H1 (cell line): Measurements from ENCODE around the gene ZSWIM2. TPM values are rescaled to one million over a fixed set of nuclear protein-coding genes. Genes with fewer than 3 reads are reported as not detected.

ENCODE experiments used
- CTCF ChIA-PET: fragments of 300-600 bp; sonication (Branson Sonifier 250); formaldehyde crosslinking; loops from one replicate; lab custom pipeline; 2021; ENCODE audit not compliant: partially characterized antibody; lab: Charles Lee
- POLR2A ChIA-PET: fragments of 300-600 bp; sonication (Branson Sonifier 250); formaldehyde crosslinking; loops from one replicate; lab custom pipeline; 2021; ENCODE audit warnings: inconsistent platforms; ENCODE audit not compliant: partially characterized antibody; lab: Charles Lee
- DNase-seq, 2 experiments: peaks; one replicate each; pipeline versions ENCODE4 v3.0.0 to v3.0.0-alpha.2; 2010 to 2022; ENCODE audit warnings: low spot score in 2 of 2, low read depth in 1 of 2, mixed read lengths in 1 of 2
- FAIRE-seq: peaks from 2 replicates; lab custom pipeline; 2011; peaks lifted over from hg19 to GRCh38; lab: Jason Lieb, UNC
- H2AFZ ChIP-seq: 2 replicates; pipeline ENCODE4 v1.8.1; 2012; ENCODE audit warnings: low read length, inconsistent platforms
- H2AK5ac ChIP-seq: 2 replicates; pipeline ENCODE4 v1.6.1; 2013; ENCODE audit warnings: low read depth, low read length
- H2BK120ac ChIP-seq: replicated peaks from 2 replicates; pipeline ENCODE3; 2013; ENCODE audit warnings: low read depth, low read length, inconsistent platforms
- H2BK12ac ChIP-seq: 2 replicates; pipeline ENCODE4 v1.6.1; 2013; ENCODE audit warnings: low read depth, low read length
- H2BK15ac ChIP-seq: 2 replicates; pipeline ENCODE4 v1.6.1; 2013; ENCODE audit warnings: low read length
- H2BK20ac ChIP-seq: 2 replicates; pipeline ENCODE4 v1.6.1; 2013; ENCODE audit warnings: low read length
- H2BK5ac ChIP-seq: 2 replicates; pipeline ENCODE4 v1.6.1; 2013; ENCODE audit warnings: low read depth, low read length
- H3K14ac ChIP-seq: 2 replicates; pipeline ENCODE4 v1.6.1; 2013; ENCODE audit warnings: inconsistent platforms; ENCODE audit not compliant: insufficient read length
- H3K18ac ChIP-seq: 2 replicates; pipeline ENCODE4 v1.6.1; 2013; ENCODE audit warnings: low read length; ENCODE audit errors: extremely low read depth
- H3K23ac ChIP-seq: 2 replicates; pipeline ENCODE4 v1.6.1; 2013; ENCODE audit warnings: inconsistent platforms; ENCODE audit not compliant: insufficient read length
- H3K23me2 ChIP-seq: 2 replicates; pipeline ENCODE4 v1.6.1; 2013; ENCODE audit warnings: low read depth, low read length
- H3K27ac ChIP-seq: 2 replicates; pipeline ENCODE4 v1.6.1; 2011; ENCODE audit warnings: low read depth, low read length, inconsistent platforms
- H3K27me3 ChIP-seq, 4 experiments: replicated peaks in 1 of 4; 1 replicate in 1 of 4; 2 replicates in 3 of 4; pipeline versions ENCODE4 v1.6.1 to v1.8.1; 2011 to 2013; ENCODE audit warnings: low read length in 3 of 4, mild to moderate bottlenecking in 3 of 4, inconsistent platforms in 2 of 4, mixed read lengths in 2 of 4, moderate library complexity in 1 of 4; ENCODE audit not compliant: control insufficient read depth in 3 of 4, insufficient read depth in 3 of 4; ENCODE audit errors: extremely low read depth in 1 of 4
- H3K36me3 ChIP-seq, 4 experiments: 2 replicates each; pipeline versions ENCODE4 v1.6.1 to v1.8.1; 2011 to 2013; ENCODE audit warnings: mild to moderate bottlenecking in 4 of 4, low read length in 3 of 4, moderate library complexity in 2 of 4, control low read depth in 1 of 4, inconsistent platforms in 1 of 4; ENCODE audit not compliant: insufficient read depth in 4 of 4, control insufficient read depth in 2 of 4
- H3K4ac ChIP-seq: replicated peaks from 2 replicates; pipeline ENCODE3; 2013; ENCODE audit warnings: low read length, low read depth, mixed read lengths, inconsistent platforms; ENCODE audit not compliant: insufficient read length
- H3K4me1 ChIP-seq, 4 experiments: replicated peaks in 1 of 4; 1 replicate in 1 of 4; 2 replicates in 3 of 4; pipeline versions ENCODE4 v1.6.1 to v1.8.1; 2011 to 2013; ENCODE audit warnings: low read length in 3 of 4, inconsistent platforms in 2 of 4, mixed read lengths in 1 of 4; ENCODE audit not compliant: insufficient read depth in 4 of 4, control insufficient read depth in 3 of 4
- H3K4me2 ChIP-seq, 2 experiments: 2 replicates each; pipeline versions ENCODE4 v1.6.1 to v1.8.1; 2011 to 2013; ENCODE audit warnings: low read depth in 2 of 2, low read length in 2 of 2, control low read depth in 1 of 2, inconsistent platforms in 1 of 2, mild to moderate bottlenecking in 1 of 2; ENCODE audit not compliant: insufficient read depth in 1 of 2
- H3K4me3 ChIP-seq, 4 experiments: fragments of 200-600, 300-600 bp in 1 of 4; sonication (generic), shearing (Covaris generic), sonication (Bioruptor Twin) in 1 of 4; 2 replicates each; pipeline versions ENCODE4 v1.5.1 to v1.8.1; 2011 to 2016; ENCODE audit warnings: low read length in 4 of 4, low read depth in 3 of 4, control low read depth in 2 of 4, inconsistent platforms in 2 of 4, mild to moderate bottlenecking in 2 of 4, mixed read lengths in 1 of 4, moderate library complexity in 1 of 4; ENCODE audit not compliant: insufficient read depth in 2 of 4; ENCODE audit errors: extremely low read depth in 1 of 4
- H3K56ac ChIP-seq: replicated peaks from 2 replicates; pipeline ENCODE3; 2013; ENCODE audit warnings: low read depth, mild to moderate bottlenecking, mixed read lengths, low read length, inconsistent platforms; ENCODE audit not compliant: insufficient read length
- H3K79me1 ChIP-seq: 2 replicates; pipeline ENCODE4 v1.6.1; 2013; ENCODE audit warnings: low read depth, low read length, control low read depth
- H3K79me2 ChIP-seq, 2 experiments: 2 replicates each; pipeline versions ENCODE4 v1.6.1 to v1.8.1; 2012 to 2013; ENCODE audit warnings: low read length in 2 of 2, mild to moderate bottlenecking in 2 of 2, inconsistent platforms in 1 of 2; ENCODE audit not compliant: insufficient read depth in 2 of 2, control insufficient read depth in 1 of 2
- H3K9ac ChIP-seq, 4 experiments: replicated peaks in 1 of 4; 1 replicate in 1 of 4; 2 replicates in 3 of 4; pipeline versions ENCODE4 v1.6.1 to v1.8.1; 2011 to 2013; ENCODE audit warnings: low read depth in 3 of 4, low read length in 3 of 4, control low read depth in 2 of 4, mild to moderate bottlenecking in 2 of 4, moderate library complexity in 2 of 4, inconsistent platforms in 1 of 4; ENCODE audit errors: extremely low read depth in 1 of 4
- H3K9me3 ChIP-seq, 2 experiments: 2 replicates each; pipeline versions ENCODE4 v1.6.1 to v1.8.1; 2012 to 2013; ENCODE audit warnings: mild to moderate bottlenecking in 2 of 2, moderate library complexity in 2 of 2, control low read depth in 1 of 2, inconsistent platforms in 1 of 2, low read depth in 1 of 2, low read length in 1 of 2, mixed read lengths in 1 of 2; ENCODE audit not compliant: insufficient read depth in 2 of 2
- H4K20me1 ChIP-seq, 2 experiments: replicated peaks in 1 of 2; 2 replicates each; pipeline versions ENCODE3 to v1.8.1; 2011 to 2013; ENCODE audit warnings: inconsistent platforms in 2 of 2, low read length in 2 of 2, mild to moderate bottlenecking in 1 of 2; ENCODE audit not compliant: insufficient read depth in 2 of 2, control insufficient read depth in 1 of 2
- H4K5ac ChIP-seq: 2 replicates; pipeline ENCODE4 v1.6.1; 2013; ENCODE audit warnings: low read length, low read depth, mixed read lengths, inconsistent platforms; ENCODE audit not compliant: insufficient read length
- H4K8ac ChIP-seq: 2 replicates; pipeline ENCODE4 v1.8.0; 2013; ENCODE audit warnings: mild to moderate bottlenecking, moderate library complexity, low read length, inconsistent platforms; ENCODE audit not compliant: insufficient read depth; ENCODE audit errors: extremely low read depth
- H4K91ac ChIP-seq: replicated peaks from 2 replicates; pipeline ENCODE3; 2013; ENCODE audit warnings: low read length, mixed read lengths, inconsistent platforms; ENCODE audit not compliant: insufficient read length
- BCL11A ChIP-seq, 2 experiments: IDR thresholded peaks; one replicate each; pipeline ENCODE4 v1.6.1; 2011; ENCODE audit warnings: low read depth in 2 of 2, low read length in 2 of 2, mild to moderate bottlenecking in 2 of 2
- CBX8 ChIP-seq: fragments of 300-800, 300-1000 bp; sonication (generic); IDR thresholded peaks from 2 replicates; pipeline ENCODE4 v1.7.1; 2016; ENCODE audit warnings: low read depth, low read length, borderline replicate concordance
- CHD1 ChIP-seq: IDR thresholded peaks from 2 replicates; pipeline ENCODE4 v1.6.1; 2012; ENCODE audit warnings: low read depth, low read length, improper control_type of control experiment
- EGR1 ChIP-seq: IDR thresholded peaks from 2 replicates; pipeline ENCODE4 v1.6.1; 2011; ENCODE audit warnings: low read depth, low read length, borderline replicate concordance
- KDM5A ChIP-seq: fragments of 200-600 bp; IDR thresholded peaks from 2 replicates; pipeline ENCODE4 v1.7.1; 2012; ENCODE audit warnings: mild to moderate bottlenecking, low read length, inconsistent platforms, mixed read lengths
- NRF1 ChIP-seq: IDR thresholded peaks from 2 replicates; pipeline ENCODE4 v1.6.1; 2011; ENCODE audit warnings: mild to moderate bottlenecking, low read depth, low read length, improper control_type of control experiment
- POLR2A ChIP-seq, 2 experiments: IDR thresholded peaks; 1 replicate in 1 of 2; 2 replicates in 1 of 2; pipeline ENCODE4 v1.6.1; 2011; ENCODE audit warnings: low read depth in 2 of 2, low read length in 2 of 2, mild to moderate bottlenecking in 2 of 2; ENCODE audit errors: control extremely low read depth in 1 of 2
- RFX5 ChIP-seq: IDR thresholded peaks from 2 replicates; pipeline ENCODE4 v1.6.1; 2011; ENCODE audit warnings: low read depth, low read length, improper control_type of control experiment, borderline replicate concordance
- ZNF274 ChIP-seq: IDR thresholded peaks from 2 replicates; pipeline ENCODE4 v1.7.0; 2012; ENCODE audit warnings: low read length, borderline replicate concordance; ENCODE audit errors: extremely low read depth
- WGBS, 2 experiments: shearing (Covaris generic) in 1 of 2; methylation state at CpG; one replicate each; pipeline versions ENCODE4 v1.1.6 to v1.1.7; 2013 to 2015; ENCODE audit warnings: low lambda C conversion rate in 2 of 2, mixed read lengths in 2 of 2, inconsistent platforms in 1 of 2, low coverage in 1 of 2, missing lambda C conversion rate in 1 of 2; ENCODE audit not compliant: insufficient replicate concordance in 2 of 2, insufficient coverage in 1 of 2, insufficient read length in 1 of 2; ENCODE audit errors: extremely low coverage in 1 of 2, missing lambda C conversion rate in 1 of 2; 5-methylcytosine and 5-hydroxymethylcytosine counted together
- polyA plus RNA-seq, 7 experiments: library from polyadenylated mRNA; depleted of rRNA in 3 of 7; stranded (reverse) in 5 of 7; unstranded in 2 of 7; fragments of >200 nt in 5 of 7; fragments of 200-250 nt in 2 of 7; gene quantifications; 1 replicate in 5 of 7; 2 replicates in 1 of 7; 4 replicates in 1 of 7; pipeline versions ENCODE4 v1.2.1 to v1.2.3, GENCODE V29; 2011 to 2013; ENCODE audit warnings: missing spikeins in 2 of 7, mixed read lengths in 2 of 7
- total RNA-seq: library from RNA; stranded (reverse); fragmentation: NEBNext Ultra II Directional; extraction: Animal tissue kit (Norgen Biotek cat#: 25700); gene quantifications from 2 replicates; pipeline ENCODE4 v1.2.1, GENCODE V29; 2021
- TF ChIP-seq, protein P1 (sequence below), 3 experiments: IDR thresholded peaks; 1 replicate in 2 of 3; 2 replicates in 1 of 3; pipeline versions ENCODE4 v1.5.1 to v1.6.1; 2011; ENCODE audit warnings: low read length in 3 of 3, mild to moderate bottlenecking in 3 of 3, inconsistent platforms in 2 of 3, low read depth in 1 of 3, moderate library complexity in 1 of 3; ENCODE audit not compliant: insufficient read depth in 1 of 3; ENCODE audit errors: control extremely low read depth in 1 of 3

ZSWIM2 gene
- total and polyA plus RNA-seq, 2 of the 8 experiments (the other 6 are each of a cell fraction or from before 2014, with no cell fraction given): not detected

DNA sequence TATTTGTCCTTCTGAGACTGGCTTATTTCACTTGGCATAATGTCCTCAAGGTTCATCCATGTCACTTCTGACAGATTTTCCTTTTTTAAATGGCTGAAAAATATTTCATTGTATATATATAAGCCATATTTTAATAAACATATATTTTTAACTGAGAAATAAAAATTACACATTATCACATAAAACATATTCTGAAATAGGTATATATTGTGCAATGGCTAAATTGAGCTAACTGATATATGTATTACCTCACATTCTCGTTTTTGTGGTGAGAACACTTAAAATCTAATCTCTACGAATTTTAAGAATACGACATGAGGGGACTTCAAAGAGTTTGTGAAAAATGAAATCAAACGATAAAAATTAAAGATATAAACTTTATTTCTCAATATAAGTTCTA lies 25.7 kb upstream of the ZSWIM2 start:
- no peak overlapping the region for H2BK20ac ChIP-seq
- no peak overlapping the region for H2BK5ac ChIP-seq
- H4K91ac ChIP-seq: no peak overlapping the region
- H3K4ac ChIP-seq: no peak overlapping the region
- no peak overlapping the region for H2BK12ac ChIP-seq
- no peak overlapping the region for H2AFZ ChIP-seq
- H3K4me3 ChIP-seq: no peak overlapping the region
- H3K9me3 ChIP-seq: no peaks in the 10 kb centered on the region
- H3K36me3 ChIP-seq: no peaks in the 10 kb centered on the region
- no peak overlapping the region for H2BK15ac ChIP-seq
- H3K23ac ChIP-seq: no peak overlapping the region
- no peak overlapping the region for H3K4me2 ChIP-seq
- no peaks in the 10 kb centered on the region for H3K23me2 ChIP-seq
- H4K8ac ChIP-seq: no peak overlapping the region
- no peaks in the 10 kb centered on the region for H3K79me2 ChIP-seq
- H2AK5ac ChIP-seq: no peak overlapping the region
- TF ChIP-seq RFX5 (no peak), NRF1 (no peak), KDM5A (no peak), EGR1 (no peak), ZNF274 (no peak), BCL11A (IDR thresholded peaks at IDR 0.05; ENCODE audit: low read depth in 2 of 2, low read length in 2 of 2) (no peak), CBX8 (no peak), CHD1 (no peak), POLR2A (IDR thresholded peaks at IDR 0.05; ENCODE audit: control extremely low read depth in 1 of 2, low read depth in 2 of 2, low read length in 2 of 2) (no peak)
- TF ChIP-seq, protein P1, sequence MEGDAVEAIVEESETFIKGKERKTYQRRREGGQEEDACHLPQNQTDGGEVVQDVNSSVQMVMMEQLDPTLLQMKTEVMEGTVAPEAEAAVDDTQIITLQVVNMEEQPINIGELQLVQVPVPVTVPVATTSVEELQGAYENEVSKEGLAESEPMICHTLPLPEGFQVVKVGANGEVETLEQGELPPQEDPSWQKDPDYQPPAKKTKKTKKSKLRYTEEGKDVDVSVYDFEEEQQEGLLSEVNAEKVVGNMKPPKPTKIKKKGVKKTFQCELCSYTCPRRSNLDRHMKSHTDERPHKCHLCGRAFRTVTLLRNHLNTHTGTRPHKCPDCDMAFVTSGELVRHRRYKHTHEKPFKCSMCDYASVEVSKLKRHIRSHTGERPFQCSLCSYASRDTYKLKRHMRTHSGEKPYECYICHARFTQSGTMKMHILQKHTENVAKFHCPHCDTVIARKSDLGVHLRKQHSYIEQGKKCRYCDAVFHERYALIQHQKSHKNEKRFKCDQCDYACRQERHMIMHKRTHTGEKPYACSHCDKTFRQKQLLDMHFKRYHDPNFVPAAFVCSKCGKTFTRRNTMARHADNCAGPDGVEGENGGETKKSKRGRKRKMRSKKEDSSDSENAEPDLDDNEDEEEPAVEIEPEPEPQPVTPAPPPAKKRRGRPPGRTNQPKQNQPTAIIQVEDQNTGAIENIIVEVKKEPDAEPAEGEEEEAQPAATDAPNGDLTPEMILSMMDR (IDR thresholded peaks at IDR 0.05; ENCODE audit: control extremely low read depth in 1 of 3, insufficient read depth in 1 of 3, low read depth in 1 of 3, low read length in 3 of 3): no peak
- DNase-seq (no peak), FAIRE-seq (no peak)
- no peak overlapping the region for H3K14ac ChIP-seq
- no peak overlapping the region for H3K18ac ChIP-seq
- WGBS, 2 experiments: 92% methylated on average over 4 of the region's 4 CpGs; no CpG with 5 or more reads in 1 of the 2 experiments
- H3K4me1 ChIP-seq: no peaks in the 10 kb centered on the region
- no peaks in the 10 kb centered on the region for H4K20me1 ChIP-seq
- H4K5ac ChIP-seq: no peak overlapping the region
- no peak overlapping the region for H3K9ac ChIP-seq
- H3K27me3 ChIP-seq: no peaks in the 10 kb centered on the region
- no peak overlapping the region for H3K27ac ChIP-seq
- no peaks in the 10 kb centered on the region for H3K79me1 ChIP-seq
- H3K56ac ChIP-seq: no peak overlapping the region
- ChIA-PET CTCF (interaction anchor here (1.2 to 1.8 kb wide), 2 partner anchors 34 to 570 kb away, joined by 3 read pairs; no protein-coding TSS in a partner anchor), POLR2A (no interaction called here)
- H2BK120ac ChIP-seq: no peak overlapping the region
